SK-N-SH (cell line): ENCODE results near the gene C11orf68. TPM values are rescaled to one million over a fixed set of nuclear protein-coding genes. Genes with fewer than 3 reads are reported as not detected.
A peak's percentile ranks its signal among the peaks of the same experiment; 100 is the strongest.

Source experiments
- CTCF ChIA-PET: fragments of 300-600, 350-600 bp; formaldehyde crosslinking; extraction: SDS; loops from one replicate; lab custom pipeline; 2021; lab: Yijun Ruan, JAX
- POLR2A ChIA-PET: fragments of 350-600 bp; sonication (Branson Sonifier 250); formaldehyde crosslinking; extraction: SDS; loops from one replicate; lab custom pipeline; 2020; ENCODE audit warnings: antibody characterized with exemption, inconsistent platforms; lab: Yijun Ruan, JAX
- DNase-seq: peaks from one replicate; pipeline ENCODE4 v3.0.0; 2012
- H2AFZ ChIP-seq: fragments of 200-600 bp; sonication (generic); 2 replicates; pipeline ENCODE4 v1.8.1; 2016; ENCODE audit warnings: antibody characterized with exemption, mild to moderate bottlenecking, low read depth
- H3F3A ChIP-seq: fragments of 200-600 bp; sonication (generic); replicated peaks from 2 replicates; pipeline ENCODE3; 2016; ENCODE audit warnings: antibody characterized with exemption, mild to moderate bottlenecking; ENCODE audit not compliant: insufficient read depth
- H3K27ac ChIP-seq, 2 experiments: fragments of 200-500 bp in 1 of 2; fragments of 200-600 bp in 1 of 2; sonication (Bioruptor generic) in 1 of 2; sonication (generic), shearing (Covaris generic) in 1 of 2; 2 replicates each; pipeline versions ENCODE4 v1.5.1 to v1.6.1; 2014 to 2016; ENCODE audit warnings: low read depth in 2 of 2, inconsistent platforms in 1 of 2, low read length in 1 of 2, mild to moderate bottlenecking in 1 of 2, mixed read lengths in 1 of 2
- H3K27me3 ChIP-seq: fragments of 200-600 bp; sonication (generic), shearing (Covaris generic); 2 replicates; pipeline ENCODE4 v1.6.1; 2016; ENCODE audit warnings: mixed run types; ENCODE audit not compliant: insufficient read depth
- H3K36me3 ChIP-seq, 2 experiments: fragments of 200-500 bp in 1 of 2; fragments of 200-600 bp in 1 of 2; sonication (Bioruptor generic) in 1 of 2; sonication (generic) in 1 of 2; replicated peaks in 1 of 2; 2 replicates each; pipeline versions ENCODE3 to v1.5.1; 2014 to 2016; ENCODE audit warnings: low read length in 1 of 2, mild to moderate bottlenecking in 1 of 2; ENCODE audit not compliant: insufficient read depth in 2 of 2, control insufficient read depth in 1 of 2
- H3K4me1 ChIP-seq, 2 experiments: fragments of 200-500 bp in 1 of 2; fragments of 200-600 bp in 1 of 2; sonication (Bioruptor generic) in 1 of 2; sonication (generic), shearing (Covaris generic) in 1 of 2; 2 replicates each; pipeline versions ENCODE4 v1.5.1 to v1.6.1; 2014 to 2016; ENCODE audit warnings: low read depth in 1 of 2, low read length in 1 of 2, mixed run types in 1 of 2; ENCODE audit not compliant: insufficient read depth in 2 of 2, control insufficient read depth in 1 of 2
- H3K4me2 ChIP-seq: fragments of 200-600 bp; sonication (generic), shearing (Covaris generic); 2 replicates; pipeline ENCODE4 v1.6.1; 2017; ENCODE audit warnings: mixed run types
- H3K4me3 ChIP-seq, 2 experiments: fragments of 200-500 bp in 1 of 2; fragments of 200-600 bp in 1 of 2; sonication (Bioruptor generic) in 1 of 2; sonication (generic), shearing (Covaris generic) in 1 of 2; 2 replicates each; pipeline versions ENCODE4 v1.5.1 to v1.8.1; 2014 to 2016; ENCODE audit warnings: low read depth in 2 of 2, inconsistent platforms in 1 of 2, low read length in 1 of 2, mild to moderate bottlenecking in 1 of 2, mixed read lengths in 1 of 2, moderate library complexity in 1 of 2
- H3K79me2 ChIP-seq: fragments of 200-600 bp; sonication (generic); 2 replicates; pipeline ENCODE4 v1.8.1; 2017; ENCODE audit warnings: mild to moderate bottlenecking; ENCODE audit not compliant: insufficient read depth
- H3K9ac ChIP-seq: fragments of 200-600 bp; sonication (generic); 2 replicates; pipeline ENCODE4 v1.6.1; 2017; ENCODE audit warnings: mixed run types
- H3K9me2 ChIP-seq: fragments of 200-600 bp; sonication (generic); 2 replicates; pipeline ENCODE4 v1.6.1; 2017; ENCODE audit warnings: mixed run types
- H3K9me3 ChIP-seq: fragments of 200-600 bp; sonication (generic); 2 replicates; pipeline ENCODE4 v1.6.1; 2017; ENCODE audit warnings: mixed run types, mild to moderate bottlenecking, moderate library complexity
- H4K20me1 ChIP-seq: fragments of 200-600 bp; sonication (generic); 2 replicates; pipeline ENCODE4 v1.6.1; 2017; ENCODE audit warnings: mild to moderate bottlenecking, mixed run types; ENCODE audit not compliant: insufficient read depth
- CHD2 ChIP-seq: fragments of 150-350 bp; IDR thresholded peaks from 2 replicates; pipeline ENCODE4 v1.6.1; 2018; ENCODE audit warnings: low read length; ENCODE audit not compliant: partially characterized antibody
- CTCF ChIP-seq: fragments of 200-600 bp; sonication (generic); IDR thresholded peaks from 2 replicates; pipeline ENCODE4 v1.6.1; 2017; ENCODE audit warnings: antibody characterized with exemption, mild to moderate bottlenecking, moderate library complexity
- EP300 ChIP-seq, 2 experiments: IDR thresholded peaks; 2 replicates each; pipeline versions ENCODE4 v1.4.0 to v1.6.1; 2012; ENCODE audit warnings: borderline replicate concordance in 1 of 2, low read depth in 1 of 2, low read length in 1 of 2
- FOSL2 ChIP-seq: IDR thresholded peaks from 2 replicates; pipeline ENCODE4 v1.4.0; 2012; ENCODE audit warnings: low read depth, mild to moderate bottlenecking, moderate library complexity, borderline replicate concordance
- FOXJ3 ChIP-seq: sonication (generic); formaldehyde crosslinking; IDR thresholded peaks from 2 replicates; pipeline ENCODE4 v1.5.1; 2020; ENCODE audit warnings: mild to moderate bottlenecking, missing genetic modification reagents
- FOXM1 ChIP-seq: IDR thresholded peaks from 2 replicates; pipeline ENCODE4 v1.4.0; 2012; ENCODE audit warnings: low read depth, mild to moderate bottlenecking
- GATA2 ChIP-seq: sonication (generic); formaldehyde crosslinking; IDR thresholded peaks from 2 replicates; pipeline ENCODE4 v1.5.0; 2020; ENCODE audit warnings: mild to moderate bottlenecking, missing genetic modification reagents
- MAX ChIP-seq: IDR thresholded peaks from 2 replicates; pipeline ENCODE4 v1.4.0; 2012; ENCODE audit warnings: low read depth
- MEF2A ChIP-seq: IDR thresholded peaks from 2 replicates; pipeline ENCODE4 v1.4.0; 2012; ENCODE audit warnings: low read depth, borderline replicate concordance
- NFIC ChIP-seq: IDR thresholded peaks from 2 replicates; pipeline ENCODE4 v1.4.0; 2012; ENCODE audit warnings: borderline replicate concordance
- PBX3 ChIP-seq: IDR thresholded peaks from 2 replicates; pipeline ENCODE4; 2012
- POLR2AphosphoS5 ChIP-seq: IDR thresholded peaks from 2 replicates; pipeline ENCODE4 v1.6.1; 2012; ENCODE audit warnings: low read depth, low read length
- SIN3A ChIP-seq: IDR thresholded peaks from 2 replicates; pipeline ENCODE4 v1.6.1; 2012; ENCODE audit warnings: low read depth, mild to moderate bottlenecking, low read length, moderate library complexity, borderline replicate concordance
- SMC3 ChIP-seq: IDR thresholded peaks from 2 replicates; pipeline ENCODE4 v1.6.1; 2012; ENCODE audit warnings: low read depth, low read length, improper control_type of control experiment
- WGBS: methylation state at CpG from one replicate; pipeline ENCODE4 v1.1.6; 2017; ENCODE audit warnings: low lambda C conversion rate; 5-methylcytosine and 5-hydroxymethylcytosine counted together
- polyA plus RNA-seq, 3 experiments: library from polyadenylated mRNA; depleted of rRNA; stranded (reverse); fragments of >200 nt; gene quantifications; 2 replicates each; pipeline ENCODE4 v1.2.3, GENCODE V29; 2012

C11orf68 gene
- polyA plus RNA-seq, 1 of the 3 experiments (the other 2 are of a cell fraction): 65.3 TPM

GRCh38 chr11:65906602-65907001, 12.3 kb downstream of the C11orf68 start:
- Histone ChIP-seq H2AFZ (0 out of 2 replicates have a peak overlapping the region, but pooled peaks have one; percentile 20), H3K9me2 (no peaks in the 10 kb centered on the region), H3K4me1 (peaks cover under 1 to 26% of the 10 kb centered on the region in 2 experiments; a peak in 3 of 4 replicates), H3K79me2 (peaks cover 27% of the 10 kb centered on the region), H3K9me3 (no peaks in the 10 kb centered on the region), H3K9ac (no peak overlapping the region), H3K36me3 (no peaks in the 10 kb centered on the region), H3K4me2 (no peak overlapping the region), H3K4me3 (no peak overlapping the region), H3F3A (peaks cover 48% of the 10 kb centered on the region), H3K27me3 (no peaks in the 10 kb centered on the region), H3K27ac (no peak overlapping the region), H4K20me1 (no peaks in the 10 kb centered on the region)
- DNase-seq: no peak
- WGBS: 85% methylated on average over 5 of the region's 5 CpGs
- ChIA-PET POLR2A (no interaction called here), CTCF (interaction anchor here (1.1 to 2.5 kb wide), 4 partner anchors 10 to 82 kb away, joined by 3 to 16 read pairs (median 9); partner anchors contain the start of gene FIBP)
- TF ChIP-seq SMC3 (no peak), GATA2 (CRISPR knock-in tag) (no peak), CHD2 (no peak)

GRCh38 chr11:65903715-65904114, 15.1 kb downstream of the C11orf68 start:
- peaks cover 52% of the 10 kb centered on the region for H3K79me2 ChIP-seq
- H3K36me3 ChIP-seq: peaks cover 0 to 2% of the 10 kb centered on the region in 2 experiments
- DNase-seq: no peak
- peak overlapping the region; percentile 75 for H3K4me2 ChIP-seq
- H3K27me3 ChIP-seq: no peaks in the 10 kb centered on the region
- no peak overlapping the region for H2AFZ ChIP-seq
- ChIA-PET CTCF (interaction anchor here (1.1 to 4.1 kb wide), 2 partner anchors 15 to 19 kb away, joined by 3 to 35 read pairs; partner anchors contain the start of genes CCDC85B and FIBP), POLR2A (no interaction called here)
- H3K9me3 ChIP-seq: no peaks in the 10 kb centered on the region
- H3K9ac ChIP-seq: peak overlapping the region; percentile 70
- H3K4me3 ChIP-seq: no peak overlapping the region
- 75% methylated on average over 8 of the region's 8 CpGs for WGBS
- no peaks in the 10 kb centered on the region for H3K9me2 ChIP-seq
- H4K20me1 ChIP-seq: peaks cover 3% of the 10 kb centered on the region
- H3F3A ChIP-seq: peaks cover 48% of the 10 kb centered on the region
- peak overlapping the region in 1 of 2 experiments; percentile 95; a peak in 2 of 4 replicates for H3K27ac ChIP-seq
- TF ChIP-seq POLR2AphosphoS5 (no peak), PBX3 (no peak), CHD2 (no peak), FOXJ3 (CRISPR knock-in tag) (no peak)
- H3K4me1 ChIP-seq: peaks cover 0 to 26% of the 10 kb centered on the region in 2 experiments; a peak in 3 of 4 replicates

GRCh38 chr11:65903068-65903481, 15.8 kb downstream of the C11orf68 start:
- Histone ChIP-seq H4K20me1 (peaks cover 10% of the 10 kb centered on the region), H3F3A (peaks cover 46% of the 10 kb centered on the region), H2AFZ (no peak overlapping the region), H3K27ac (peak overlapping the region in 1 of 2 experiments; percentile 95; a peak in 2 of 4 replicates), H3K36me3 (peaks cover 0 to 7% of the 10 kb centered on the region in 2 experiments), H3K79me2 (peaks cover 59% of the 10 kb centered on the region), H3K4me3 (peak overlapping the region in 1 of 2 experiments; percentile 44; a peak in 1 of 4 replicates), H3K9me2 (no peaks in the 10 kb centered on the region), H3K27me3 (no peaks in the 10 kb centered on the region), H3K4me1 (peaks cover 0 to 30% of the 10 kb centered on the region in 2 experiments; a peak in 3 of 4 replicates), H3K9ac (peak overlapping the region; percentile 70), H3K4me2 (peak overlapping the region; percentile 75), H3K9me3 (no peaks in the 10 kb centered on the region)
- POLR2A ChIA-PET: no interaction called here
- CTCF ChIA-PET: interaction anchor here (1.1 to 4.1 kb wide), 3 partner anchors 14 to 85 kb away, joined by 3 to 35 read pairs (median 4); partner anchors contain the start of genes CCDC85B and FIBP
- WGBS: 12% methylated on average over 4 of the region's 5 CpGs
- no peak for DNase-seq
- TF ChIP-seq FOSL2 (peak; percentile 95), POLR2AphosphoS5 (no peak; the same call in 1 of the 2 replicates), MAX (peak; percentile 69), NFIC (peak; percentile 83), FOXJ3 (CRISPR knock-in tag) (no peak), MEF2A (no peak; the same call in 1 of the 2 replicates), SMC3 (no peak), FOXM1 (peak; percentile 96), CTCF (no peak), SIN3A (no peak), EP300 (IDR thresholded peaks at IDR 0.05; ENCODE audit: borderline replicate concordance in 1 of 2, low read depth in 1 of 2, low read length in 1 of 2) (peak in 1 of 2 experiments; percentile 98; a peak in 2 of 4 replicates), GATA2 (CRISPR knock-in tag) (no peak)
